ENCODE data around the gene SRSF10.
"Not testable (repeated sequence)": the region's sequence is repeated elsewhere in the genome, so short reads cannot be mapped to it uniquely, and the experiment has no call there.

SRSF10 gene

GRCh38 chr1:23958040-23958809, 21.9 kb downstream of the SRSF10 start:
- DNase-seq, result not testable (repeated sequence)

GRCh38 chr1:23957096-23957495, 23.0 kb downstream of the SRSF10 start:
- DNase-seq, result no peak

GRCh38 chr1:23953020-23953419, 27.1 kb downstream of the SRSF10 start:
- DNase-seq, result no peak

GRCh38 chr1:23947366-23947765, 32.8 kb downstream of the SRSF10 start:
- no peak for DNase-seq

- no peak for DNase-seq
Measured at GRCh38 chr1:23936481-23937176, 43.5 kb downstream of the SRSF10 start.

- no peak for DNase-seq
Measured at GRCh38 chr1:23931491-23931880, 48.6 kb downstream of the SRSF10 start.

- DNase-seq, result no peak
Measured at GRCh38 chr1:23930861-23931490, 49.2 kb downstream of the SRSF10 start.

GRCh38 chr1:23930270-23930669, 49.9 kb downstream of the SRSF10 start:
- no peak for DNase-seq

GRCh38 chr1:23928789-23929188, 51.3 kb downstream of the SRSF10 start:
- DNase-seq, result no peak

GRCh38 chr1:23927097-23927496, 53.0 kb downstream of the SRSF10 start:
- no peak for DNase-seq

GRCh38 chr1:23925279-23925678, 54.8 kb downstream of the SRSF10 start:
- no peak for DNase-seq

- no peak for DNase-seq
Measured at GRCh38 chr1:23924601-23925000, 55.5 kb downstream of the SRSF10 start.

- no peak for DNase-seq
Measured at GRCh38 chr1:23923592-23924499, 56.3 kb downstream of the SRSF10 start.

- no peak for DNase-seq
Measured at GRCh38 chr1:23922321-23922943, 57.7 kb downstream of the SRSF10 start.

- no peak for DNase-seq
Measured at GRCh38 chr1:23916209-23917131, 63.7 kb downstream of the SRSF10 start.

GRCh38 chr1:23915466-23915865, 64.7 kb downstream of the SRSF10 start:
- no peak for DNase-seq

- DNase-seq, result no peak
Measured at GRCh38 chr1:23914921-23915320, 65.2 kb downstream of the SRSF10 start.
